HG03045 (cell line): Measurements from ENCODE around the gene FAM181A.
A peak's percentile ranks its signal among the peaks of the same experiment; 100 is the strongest.

ENCODE experiments used
- ATAC-seq: cut with Tn5 transposase; IDR thresholded peaks from one replicate; pipeline ENCODE4 v1.9.1; 2021; ENCODE audit warnings: mild to moderate bottlenecking, moderate library complexity; ENCODE audit not compliant: unreplicated experiment

Gene FAM181A

DNA sequence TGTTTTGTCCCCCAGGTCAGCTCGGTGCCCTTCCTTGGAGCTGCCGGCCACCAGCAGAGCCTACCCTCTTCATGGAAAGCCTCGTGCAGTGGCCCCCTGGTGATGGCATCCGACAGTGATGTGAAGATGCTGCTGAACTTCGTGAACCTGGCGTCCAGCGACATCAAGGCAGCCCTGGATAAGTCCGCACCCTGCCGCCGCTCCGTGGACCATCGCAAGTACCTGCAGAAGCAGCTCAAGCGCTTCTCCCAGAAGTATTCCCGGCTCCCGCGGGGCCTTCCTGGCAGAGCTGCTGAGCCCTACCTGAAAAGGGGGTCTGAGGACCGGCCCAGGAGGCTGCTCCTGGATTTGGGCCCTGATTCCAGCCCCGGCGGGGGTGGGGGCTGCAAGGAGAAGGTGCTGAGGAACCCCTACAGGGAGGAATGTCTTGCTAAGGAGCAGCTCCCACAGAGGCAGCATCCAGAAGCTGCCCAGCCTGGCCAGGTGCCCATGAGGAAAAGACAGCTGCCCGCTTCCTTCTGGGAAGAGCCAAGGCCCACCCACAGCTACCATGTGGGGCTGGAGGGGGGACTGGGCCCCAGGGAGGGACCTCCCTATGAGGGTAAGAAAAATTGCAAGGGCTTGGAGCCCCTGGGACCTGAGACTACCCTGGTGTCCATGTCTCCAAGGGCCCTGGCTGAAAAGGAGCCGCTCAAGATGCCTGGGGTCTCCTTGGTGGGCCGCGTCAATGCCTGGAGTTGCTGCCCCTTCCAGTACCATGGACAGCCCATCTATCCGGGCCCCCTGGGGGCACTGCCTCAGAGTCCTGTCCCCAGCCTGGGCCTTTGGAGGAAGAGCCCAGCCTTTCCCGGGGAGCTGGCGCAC, 1.3 kb downstream of the FAM181A start:
- ATAC-seq = no peak

DNA sequence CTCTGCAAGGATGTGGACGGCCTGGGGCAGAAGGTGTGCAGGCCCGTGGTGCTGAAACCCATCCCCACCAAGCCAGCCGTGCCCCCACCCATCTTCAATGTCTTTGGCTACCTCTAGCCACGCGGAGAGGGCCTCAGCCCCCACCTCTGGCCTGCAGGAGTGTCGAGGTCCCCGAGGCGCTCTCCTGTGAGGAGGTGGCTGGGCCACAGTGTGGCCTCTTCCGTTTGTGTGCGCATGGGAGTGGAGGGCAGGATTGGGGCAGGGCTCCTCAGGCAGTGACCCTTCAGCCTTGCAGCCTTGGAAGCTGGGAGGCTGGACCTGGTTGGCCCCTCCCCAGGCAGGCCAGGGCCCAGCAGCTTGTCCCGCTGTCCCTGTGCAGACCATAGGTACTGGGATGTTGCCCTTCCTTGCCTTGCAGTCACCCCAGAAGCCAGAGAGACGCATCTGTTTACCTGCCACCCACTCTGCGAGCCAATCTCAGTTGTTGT, 1.9 kb downstream of the FAM181A start:
- ATAC-seq = no peak

- no peak for ATAC-seq
Measured at GRCh38 chr14:93929657-93930056, 2.5 kb downstream of the FAM181A start.

DNA sequence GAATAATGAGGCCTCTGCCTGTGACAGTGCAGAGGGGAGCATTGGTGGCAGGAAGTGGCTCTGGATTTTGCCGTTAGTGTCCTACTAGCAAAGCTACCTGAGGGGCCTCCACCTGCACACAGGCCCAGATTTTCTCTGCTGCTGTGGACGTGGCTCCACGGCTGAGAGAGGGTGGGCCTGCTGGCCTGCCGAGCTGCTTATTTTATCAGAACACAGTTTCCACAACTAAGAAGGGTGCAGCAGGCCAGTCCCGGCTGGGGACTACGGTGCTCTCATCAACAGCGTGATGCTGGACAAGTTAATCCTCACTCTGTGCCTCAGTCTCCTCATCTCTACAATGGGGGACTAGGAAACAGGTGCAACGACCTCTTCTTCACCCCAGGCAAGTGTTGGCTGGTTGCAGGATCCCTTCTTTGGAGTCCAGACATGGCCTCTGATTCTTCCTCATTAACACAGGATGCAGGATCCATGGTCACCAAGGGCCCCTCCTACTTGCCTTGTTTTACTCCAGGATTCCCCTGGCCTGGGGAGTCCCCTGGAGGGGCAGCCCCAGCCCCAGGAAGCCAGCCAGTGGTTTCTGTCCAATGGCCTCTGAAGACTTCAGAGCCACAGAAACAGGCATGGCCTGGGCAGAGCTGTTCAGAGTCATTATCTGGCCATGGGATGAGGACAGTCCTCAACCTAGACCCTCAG, 3.3 kb downstream of the FAM181A start:
- no peak for ATAC-seq

- no peak for ATAC-seq
Measured at GRCh38 chr14:93930989-93931307, 3.8 kb downstream of the FAM181A start.

DNA sequence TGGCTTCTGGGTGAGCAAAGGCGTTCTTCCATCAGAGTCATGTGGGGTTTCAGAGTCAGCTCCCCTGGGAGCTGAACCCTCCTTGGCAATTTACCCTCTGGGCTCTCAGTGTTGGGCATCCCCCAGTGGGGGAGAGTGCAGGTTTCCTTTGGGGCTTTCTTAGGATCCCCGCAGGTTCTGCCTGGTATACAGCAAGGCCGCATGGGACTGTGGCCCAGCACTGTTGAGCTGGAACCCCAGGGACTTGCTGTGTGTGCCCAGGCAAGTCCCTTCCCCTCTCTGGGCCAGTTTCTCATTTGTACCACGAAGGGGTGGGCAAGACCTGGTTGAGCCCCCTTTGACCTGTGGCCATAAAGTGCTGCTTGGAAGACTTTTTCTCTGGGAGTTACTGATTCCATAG, 5.5 kb downstream of the FAM181A start:
- ATAC-seq = no peak

GRCh38 chr14:93935213-93935612, 8.1 kb downstream of the FAM181A start:
- ATAC-seq = no peak

DNA sequence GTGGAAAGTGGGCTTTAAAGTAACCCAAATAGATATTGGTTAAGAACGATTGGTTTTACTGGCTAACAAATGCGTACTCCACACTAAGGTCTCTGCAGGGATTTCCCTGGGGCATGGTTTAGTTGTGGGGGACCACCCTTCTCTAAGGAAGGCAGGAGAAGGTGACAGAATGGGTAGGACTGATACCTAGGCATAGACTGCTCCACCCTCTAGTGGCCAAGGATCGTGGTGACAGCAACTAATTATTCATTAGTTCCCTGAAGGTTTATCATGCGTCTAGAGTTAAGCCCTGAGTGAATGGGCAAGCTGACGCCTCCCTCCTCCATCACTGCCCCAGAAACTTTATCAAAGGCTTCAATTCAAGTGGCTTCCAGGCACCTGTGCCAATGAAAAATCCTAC, 9.1 kb downstream of the FAM181A start:
- no peak for ATAC-seq

GRCh38 chr14:93936926-93937325, 9.8 kb downstream of the FAM181A start:
- no peak for ATAC-seq

DNA sequence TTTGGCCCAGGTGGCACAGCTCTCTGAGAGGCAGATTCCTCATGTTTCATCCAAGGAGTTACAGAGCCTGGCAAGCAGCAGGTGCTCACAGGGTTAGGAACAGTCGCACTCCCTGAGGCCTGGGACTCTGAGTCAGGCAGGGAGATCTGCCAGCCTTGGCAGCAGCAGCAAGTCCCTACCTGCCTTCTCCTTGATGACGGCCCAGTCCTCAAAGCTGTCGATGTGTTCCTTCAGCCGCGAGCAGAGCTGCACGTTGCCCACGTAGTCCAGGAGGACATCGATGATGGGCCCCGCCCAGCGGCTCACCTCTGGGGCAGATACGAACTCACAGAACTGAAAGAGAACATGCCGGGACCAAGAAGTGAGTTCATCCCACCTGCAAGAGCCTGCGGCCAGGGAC, 10.4 kb downstream of the FAM181A start:
- no peak for ATAC-seq

- no peak for ATAC-seq
Measured at GRCh38 chr14:93938751-93939303, 11.7 kb downstream of the FAM181A start.

GRCh38 chr14:93939304-93940229, 12.4 kb downstream of the FAM181A start:
- peak; percentile 89 for ATAC-seq

GRCh38 chr14:93940437-93940836, 13.3 kb downstream of the FAM181A start:
- no peak for ATAC-seq

- ATAC-seq = no peak
Measured at GRCh38 chr14:93941293-93941910, 14.3 kb downstream of the FAM181A start.

DNA sequence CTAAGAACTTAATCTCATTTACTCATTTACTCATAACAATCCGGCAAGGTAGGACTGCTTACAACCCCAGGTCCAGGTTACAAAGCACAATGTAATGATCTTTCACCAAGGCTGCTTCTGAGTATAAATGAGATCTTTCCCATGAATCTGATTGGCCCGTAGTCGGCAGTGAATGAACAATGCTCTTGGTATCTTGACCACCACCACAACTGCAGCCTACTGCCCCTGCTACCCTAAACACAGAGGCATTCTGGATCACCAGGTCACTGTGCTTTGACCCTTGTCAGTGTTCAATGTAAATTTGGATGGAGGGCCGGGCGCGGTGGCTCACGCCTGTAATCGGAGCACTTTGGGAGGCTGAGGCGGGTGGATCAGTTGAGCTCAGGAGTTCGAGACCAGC, 15.9 kb downstream of the FAM181A start:
- ATAC-seq = no peak

DNA sequence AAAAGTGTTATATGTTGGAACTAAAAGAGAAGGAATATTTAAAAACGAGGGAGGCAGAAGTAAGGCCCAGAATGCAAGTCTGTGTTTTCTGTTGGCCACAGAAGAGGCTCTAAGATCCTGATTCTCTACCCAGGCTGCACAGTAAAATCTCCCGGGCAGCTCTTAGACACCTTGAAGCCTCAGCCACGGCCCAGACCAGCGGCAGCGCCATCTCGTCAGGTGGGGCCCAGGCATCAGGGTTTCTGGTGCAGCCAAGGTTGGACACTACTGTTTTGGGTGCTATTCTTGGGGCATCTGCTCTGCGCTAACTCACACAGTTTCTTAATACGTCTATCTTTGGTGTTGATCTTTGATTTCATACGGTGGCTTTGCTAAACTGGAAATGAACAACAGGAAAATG, 16.8 kb downstream of the FAM181A start:
- no peak for ATAC-seq

- no peak for ATAC-seq
Measured at GRCh38 chr14:93944348-93945069, 17.4 kb downstream of the FAM181A start.

DNA sequence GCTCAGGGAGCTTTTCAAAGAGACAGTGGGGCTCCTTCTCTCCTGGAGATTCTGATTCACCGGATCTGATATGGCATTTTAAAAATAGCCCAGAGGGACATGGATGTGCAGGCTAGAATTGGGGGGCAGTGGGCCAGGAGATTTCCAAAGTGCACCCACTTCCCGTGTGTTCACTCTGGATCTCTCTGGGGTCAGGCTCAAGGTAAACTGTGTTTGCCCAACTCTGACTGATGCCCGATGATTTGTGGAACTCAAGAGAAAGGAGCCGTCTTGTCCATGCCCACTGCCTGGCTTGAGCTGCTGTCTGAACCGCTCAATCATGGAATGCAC, 17.9 kb downstream of the FAM181A start:
- no peak for ATAC-seq

- no peak for ATAC-seq
Measured at GRCh38 chr14:93946104-93946503, 19.0 kb downstream of the FAM181A start.

DNA sequence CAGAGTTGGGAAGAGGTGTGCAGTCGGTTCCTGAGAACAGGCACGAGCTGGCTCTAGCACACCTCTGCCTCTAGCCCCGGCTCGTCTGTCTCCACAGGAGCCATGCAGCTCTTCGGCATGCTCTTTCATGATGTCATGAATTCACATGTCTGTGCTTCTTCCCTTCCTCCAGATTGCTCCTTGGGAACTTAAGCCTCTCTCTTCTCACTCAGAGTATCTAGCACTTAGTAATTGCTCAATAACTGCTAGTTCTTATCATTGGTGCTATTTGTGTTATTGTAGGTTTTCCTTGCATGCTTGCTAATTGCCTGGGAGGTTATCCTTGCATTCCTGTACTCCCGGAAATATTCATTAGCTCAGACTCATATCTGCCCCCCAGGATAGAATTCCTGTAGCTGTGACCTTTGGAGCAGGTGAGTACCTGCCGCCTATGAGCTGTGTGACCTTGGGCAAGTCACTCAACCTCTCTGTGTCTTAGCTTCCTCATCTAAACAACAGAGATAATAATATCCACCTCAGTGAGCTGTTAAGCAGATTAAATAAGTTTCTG, 19.5 kb downstream of the FAM181A start:
- no peak for ATAC-seq
